Tibial nerve (tissue), 4 donors: ENCODE data around the gene SDK2. TPM values are rescaled to one million over a fixed set of nuclear protein-coding genes. Genes with fewer than 3 reads are reported as not detected.

Source experiments
- DNase-seq, 2 donors: peaks; one replicate each; pipeline ENCODE4 v3.0.0-alpha.2; 2019; ENCODE audit warnings: low spot score in 2 of 2
- H3K27ac ChIP-seq, 4 donors: fragments of 200-600 bp; sonication (generic) in 3 of 4; one replicate each; pipeline ENCODE4 v1.5.1; 2017 to 2019; ENCODE audit warnings: mild to moderate bottlenecking in 1 of 4
- H3K27me3 ChIP-seq, 2 donors: fragments of 200-600 bp; sonication (generic) in 1 of 2; one replicate each; pipeline versions ENCODE4 v1.5.1 to v1.6.0; 2017 to 2019
- H3K36me3 ChIP-seq, 3 donors: fragments of 200-600 bp; sonication (generic); one replicate each; pipeline ENCODE4 v1.5.1; 2018 to 2019
- H3K4me1 ChIP-seq, 4 donors: fragments of 200-600 bp; sonication (generic) in 3 of 4; one replicate each; pipeline ENCODE4 v1.5.1; 2017 to 2019
- H3K4me3 ChIP-seq, 4 donors: fragments of 200-600 bp; sonication (generic) in 3 of 4; one replicate each; pipeline ENCODE4 v1.5.1; 2017 to 2019; ENCODE audit warnings: mild to moderate bottlenecking in 1 of 4, moderate library complexity in 1 of 4
- H3K9me3 ChIP-seq, 4 donors: fragments of 200-600 bp; sonication (generic) in 3 of 4; one replicate each; pipeline ENCODE4 v1.5.1; 2017 to 2019
- CTCF ChIP-seq, 5 experiments: fragments of 200-600 bp in 3 of 5; fragments of 450-650 bp in 2 of 5; sonication (generic) in 3 of 5; IDR thresholded peaks; one replicate each; pipeline ENCODE4 v1.5.1; 2016 to 2019; ENCODE audit warnings: antibody characterized with exemption in 5 of 5, mild to moderate bottlenecking in 3 of 5, moderate library complexity in 2 of 5
- EP300 ChIP-seq, 2 donors: sonication (generic); formaldehyde crosslinking; IDR thresholded peaks; one replicate each; pipeline ENCODE4 v1.6.1; 2017; ENCODE audit warnings: antibody characterized with exemption in 2 of 2, mild to moderate bottlenecking in 1 of 2
- POLR2A ChIP-seq, 2 donors: fragments of 450-650 bp; IDR thresholded peaks; one replicate each; pipeline ENCODE4 v1.6.1; 2017; ENCODE audit warnings: antibody characterized with exemption in 2 of 2, mild to moderate bottlenecking in 2 of 2, moderate library complexity in 2 of 2
- WGBS, 2 donors: methylation state at CpG; one replicate each; pipeline ENCODE4 v1.1.5; 2018; 5-methylcytosine and 5-hydroxymethylcytosine counted together
- total RNA-seq, 4 donors: library from RNA; depleted of rRNA; stranded (reverse); fragments of >200 nt; gene quantifications; one replicate each; pipeline ENCODE4 v1.1.0, GENCODE V29; 2016

SDK2 gene
- total RNA-seq, 4 donors from 2014 or later = 3.1 to 6.3 (median 4.6) TPM

- H3K27ac ChIP-seq = no peak overlapping the region
- H3K4me3 ChIP-seq = no peak overlapping the region
- no peaks in the 10 kb centered on the region for H3K4me1 ChIP-seq
- H3K27me3 ChIP-seq = no peaks in the 10 kb centered on the region
- peaks cover 0 to 6% (median 0%) of the 10 kb centered on the region in 4 donors for H3K9me3 ChIP-seq
- TF ChIP-seq POLR2A (IDR thresholded peaks at IDR 0.05) (no peak), EP300 (IDR thresholded peaks at IDR 0.05) (no peak), CTCF (IDR thresholded peaks at IDR 0.05) (no peak)
- WGBS, 2 donors = 96 to 97% methylated on average over 4 of the region's 4 CpGs
- DNase-seq = no peak
- H3K36me3 ChIP-seq = no peaks in the 10 kb centered on the region
Measured at GRCh38 chr17:73464447-73464846, 179.8 kb downstream of the SDK2 start.

GRCh38 chr17:73463821-73464220 lies 180.4 kb downstream of the SDK2 start:
- TF ChIP-seq EP300 (IDR thresholded peaks at IDR 0.05) = no peak
- no peak for TF ChIP-seq POLR2A (IDR thresholded peaks at IDR 0.05)
- no peak for TF ChIP-seq CTCF (IDR thresholded peaks at IDR 0.05)
- Histone ChIP-seq H3K27ac (no peak overlapping the region), H3K36me3 (no peaks in the 10 kb centered on the region), H3K4me3 (no peak overlapping the region), H3K4me1 (no peaks in the 10 kb centered on the region), H3K27me3 (no peaks in the 10 kb centered on the region), H3K9me3 (peaks cover 0 to 6% (median 0%) of the 10 kb centered on the region in 4 donors)
- DNase-seq = no peak
- 70 to 83% methylated on average over 5 of the region's 5 CpGs for WGBS, 2 donors

GRCh38 chr17:73462823-73463222 lies 181.4 kb downstream of the SDK2 start:
- no peaks in the 10 kb centered on the region for H3K36me3 ChIP-seq
- H3K9me3 ChIP-seq = peaks cover 0 to 6% (median 0%) of the 10 kb centered on the region in 4 donors
- H3K4me3 ChIP-seq = no peak overlapping the region
- no peak overlapping the region for H3K27ac ChIP-seq
- no peak for DNase-seq
- H3K4me1 ChIP-seq = no peaks in the 10 kb centered on the region
- TF ChIP-seq EP300 (IDR thresholded peaks at IDR 0.05) = no peak
- no peak for TF ChIP-seq POLR2A (IDR thresholded peaks at IDR 0.05)
- WGBS, 2 donors = 48 to 69% methylated on average over 7 to 8 of the region's 8 CpGs
- no peaks in the 10 kb centered on the region for H3K27me3 ChIP-seq

- TF ChIP-seq POLR2A (IDR thresholded peaks at IDR 0.05) = no peak
- TF ChIP-seq EP300 (IDR thresholded peaks at IDR 0.05) = no peak
- TF ChIP-seq CTCF (IDR thresholded peaks at IDR 0.05) = no peak
- H3K9me3 ChIP-seq = peaks cover 0 to 6% (median 0%) of the 10 kb centered on the region in 4 donors
- 76 to 88% methylated on average over 7 of the region's 7 CpGs for WGBS, 2 donors
- no peaks in the 10 kb centered on the region for H3K36me3 ChIP-seq
- no peak overlapping the region for H3K4me3 ChIP-seq
- no peak overlapping the region for H3K27ac ChIP-seq
- no peaks in the 10 kb centered on the region for H3K27me3 ChIP-seq
- DNase-seq = no peak
- H3K4me1 ChIP-seq = peaks cover 0 to 8% (median 3%) of the 10 kb centered on the region in 4 donors
Measured at GRCh38 chr17:73459980-73460379, 184.3 kb downstream of the SDK2 start.

- peaks cover 0 to 14% (median 0%) of the 10 kb centered on the region in 4 donors for H3K9me3 ChIP-seq
- DNase-seq = no peak
- no peak for TF ChIP-seq CTCF (IDR thresholded peaks at IDR 0.05)
- no peak for TF ChIP-seq POLR2A (IDR thresholded peaks at IDR 0.05)
- no peak for TF ChIP-seq EP300 (IDR thresholded peaks at IDR 0.05)
- no peak overlapping the region for H3K4me3 ChIP-seq
- H3K4me1 ChIP-seq = peaks cover 0 to 8% (median 3%) of the 10 kb centered on the region in 4 donors
- H3K27me3 ChIP-seq = no peaks in the 10 kb centered on the region
- 65 to 67% methylated on average over 18 of the region's 18 CpGs for WGBS, 2 donors
- H3K36me3 ChIP-seq = peaks cover 0 to 7% (median 0%) of the 10 kb centered on the region in 3 donors
- H3K27ac ChIP-seq = peak overlapping the region in 1 of 4 donors; percentile 18
Measured at GRCh38 chr17:73455767-73456166, 188.5 kb downstream of the SDK2 start.
